ENCODE data around the gene CNNM1.

DNA sequence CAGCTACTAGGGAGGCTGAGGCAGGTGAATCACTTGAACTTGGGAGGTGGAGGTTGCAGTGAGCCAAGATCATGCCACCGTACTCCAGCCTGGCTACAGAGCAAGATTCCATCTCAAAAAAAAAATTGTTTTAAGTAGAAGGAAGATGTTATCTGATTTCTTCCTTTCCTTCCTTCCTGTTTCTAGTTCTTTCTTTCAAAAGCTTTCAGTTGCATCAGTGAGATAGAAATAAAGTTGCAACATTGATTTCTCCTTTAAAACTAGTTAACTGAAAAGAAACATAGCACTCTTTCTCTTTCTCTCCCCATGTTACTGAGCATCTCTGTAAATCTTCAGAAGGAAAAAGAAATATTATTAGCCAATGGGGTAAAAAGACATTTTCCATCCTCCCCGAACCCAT is 37.5 kb downstream of the CNNM1 start:
- TF ChIP-seq POLR2A (IDR thresholded peaks at IDR 0.05; ENCODE audit: low read length) (no peak), JUN (IDR thresholded peaks at IDR 0.05) (no peak), RAD21 (conservative IDR thresholded peaks at IDR 0.05 in 1 of 2, IDR thresholded peaks at IDR 0.05 in 1 of 2) (no peak), KDM1A (IDR thresholded peaks at IDR 0.05; ENCODE audit: low read depth) (no peak), EP300 (IDR thresholded peaks at IDR 0.05) (no peak), SMC3 (IDR thresholded peaks at IDR 0.05) (no peak), ZFP36 (IDR thresholded peaks at IDR 0.05; ENCODE audit: borderline replicate concordance, partially characterized antibody) (no peak)
- TF ChIP-seq, protein P1, sequence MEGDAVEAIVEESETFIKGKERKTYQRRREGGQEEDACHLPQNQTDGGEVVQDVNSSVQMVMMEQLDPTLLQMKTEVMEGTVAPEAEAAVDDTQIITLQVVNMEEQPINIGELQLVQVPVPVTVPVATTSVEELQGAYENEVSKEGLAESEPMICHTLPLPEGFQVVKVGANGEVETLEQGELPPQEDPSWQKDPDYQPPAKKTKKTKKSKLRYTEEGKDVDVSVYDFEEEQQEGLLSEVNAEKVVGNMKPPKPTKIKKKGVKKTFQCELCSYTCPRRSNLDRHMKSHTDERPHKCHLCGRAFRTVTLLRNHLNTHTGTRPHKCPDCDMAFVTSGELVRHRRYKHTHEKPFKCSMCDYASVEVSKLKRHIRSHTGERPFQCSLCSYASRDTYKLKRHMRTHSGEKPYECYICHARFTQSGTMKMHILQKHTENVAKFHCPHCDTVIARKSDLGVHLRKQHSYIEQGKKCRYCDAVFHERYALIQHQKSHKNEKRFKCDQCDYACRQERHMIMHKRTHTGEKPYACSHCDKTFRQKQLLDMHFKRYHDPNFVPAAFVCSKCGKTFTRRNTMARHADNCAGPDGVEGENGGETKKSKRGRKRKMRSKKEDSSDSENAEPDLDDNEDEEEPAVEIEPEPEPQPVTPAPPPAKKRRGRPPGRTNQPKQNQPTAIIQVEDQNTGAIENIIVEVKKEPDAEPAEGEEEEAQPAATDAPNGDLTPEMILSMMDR (IDR thresholded peaks at IDR 0.05): no peak
- TF ChIP-seq, protein P2, sequence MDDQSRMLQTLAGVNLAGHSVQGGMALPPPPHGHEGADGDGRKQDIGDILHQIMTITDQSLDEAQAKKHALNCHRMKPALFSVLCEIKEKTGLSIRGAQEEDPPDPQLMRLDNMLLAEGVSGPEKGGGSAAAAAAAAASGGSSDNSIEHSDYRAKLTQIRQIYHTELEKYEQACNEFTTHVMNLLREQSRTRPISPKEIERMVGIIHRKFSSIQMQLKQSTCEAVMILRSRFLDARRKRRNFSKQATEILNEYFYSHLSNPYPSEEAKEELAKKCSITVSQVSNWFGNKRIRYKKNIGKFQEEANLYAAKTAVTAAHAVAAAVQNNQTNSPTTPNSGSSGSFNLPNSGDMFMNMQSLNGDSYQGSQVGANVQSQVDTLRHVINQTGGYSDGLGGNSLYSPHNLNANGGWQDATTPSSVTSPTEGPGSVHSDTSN (IDR thresholded peaks at IDR 0.05): no peak
- TF ChIP-seq, protein P3, sequence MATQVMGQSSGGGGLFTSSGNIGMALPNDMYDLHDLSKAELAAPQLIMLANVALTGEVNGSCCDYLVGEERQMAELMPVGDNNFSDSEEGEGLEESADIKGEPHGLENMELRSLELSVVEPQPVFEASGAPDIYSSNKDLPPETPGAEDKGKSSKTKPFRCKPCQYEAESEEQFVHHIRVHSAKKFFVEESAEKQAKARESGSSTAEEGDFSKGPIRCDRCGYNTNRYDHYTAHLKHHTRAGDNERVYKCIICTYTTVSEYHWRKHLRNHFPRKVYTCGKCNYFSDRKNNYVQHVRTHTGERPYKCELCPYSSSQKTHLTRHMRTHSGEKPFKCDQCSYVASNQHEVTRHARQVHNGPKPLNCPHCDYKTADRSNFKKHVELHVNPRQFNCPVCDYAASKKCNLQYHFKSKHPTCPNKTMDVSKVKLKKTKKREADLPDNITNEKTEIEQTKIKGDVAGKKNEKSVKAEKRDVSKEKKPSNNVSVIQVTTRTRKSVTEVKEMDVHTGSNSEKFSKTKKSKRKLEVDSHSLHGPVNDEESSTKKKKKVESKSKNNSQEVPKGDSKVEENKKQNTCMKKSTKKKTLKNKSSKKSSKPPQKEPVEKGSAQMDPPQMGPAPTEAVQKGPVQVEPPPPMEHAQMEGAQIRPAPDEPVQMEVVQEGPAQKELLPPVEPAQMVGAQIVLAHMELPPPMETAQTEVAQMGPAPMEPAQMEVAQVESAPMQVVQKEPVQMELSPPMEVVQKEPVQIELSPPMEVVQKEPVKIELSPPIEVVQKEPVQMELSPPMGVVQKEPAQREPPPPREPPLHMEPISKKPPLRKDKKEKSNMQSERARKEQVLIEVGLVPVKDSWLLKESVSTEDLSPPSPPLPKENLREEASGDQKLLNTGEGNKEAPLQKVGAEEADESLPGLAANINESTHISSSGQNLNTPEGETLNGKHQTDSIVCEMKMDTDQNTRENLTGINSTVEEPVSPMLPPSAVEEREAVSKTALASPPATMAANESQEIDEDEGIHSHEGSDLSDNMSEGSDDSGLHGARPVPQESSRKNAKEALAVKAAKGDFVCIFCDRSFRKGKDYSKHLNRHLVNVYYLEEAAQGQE (IDR thresholded peaks at IDR 0.05): no peak
- TF ChIP-seq, protein P4, sequence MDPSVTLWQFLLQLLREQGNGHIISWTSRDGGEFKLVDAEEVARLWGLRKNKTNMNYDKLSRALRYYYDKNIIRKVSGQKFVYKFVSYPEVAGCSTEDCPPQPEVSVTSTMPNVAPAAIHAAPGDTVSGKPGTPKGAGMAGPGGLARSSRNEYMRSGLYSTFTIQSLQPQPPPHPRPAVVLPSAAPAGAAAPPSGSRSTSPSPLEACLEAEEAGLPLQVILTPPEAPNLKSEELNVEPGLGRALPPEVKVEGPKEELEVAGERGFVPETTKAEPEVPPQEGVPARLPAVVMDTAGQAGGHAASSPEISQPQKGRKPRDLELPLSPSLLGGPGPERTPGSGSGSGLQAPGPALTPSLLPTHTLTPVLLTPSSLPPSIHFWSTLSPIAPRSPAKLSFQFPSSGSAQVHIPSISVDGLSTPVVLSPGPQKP (IDR thresholded peaks at IDR 0.05; ENCODE audit: low read depth, low read length): no peak

Measured in A549 (cell line).